ENCODE results near the gene SEC24D.

The SEC24D gene

GRCh38 chr4:118839221-118839927, 3.4 kb upstream of the SEC24D start:
- DNase-seq: no peak

GRCh38 chr4:118837121-118837507, 1.2 kb upstream of the SEC24D start:
- DNase-seq: no peak

- peak; percentile 36 for DNase-seq
Observed at GRCh38 chr4:118836301-118837120, 585 bp upstream of the SEC24D start.

- DNase-seq: peak; percentile 2
Observed at GRCh38 chr4:118834960-118835569, 861 bp downstream of the SEC24D start.

- DNase-seq: no peak
Observed at GRCh38 chr4:118834070-118834469, 1.9 kb downstream of the SEC24D start.

GRCh38 chr4:118833192-118833820, 2.6 kb downstream of the SEC24D start:
- DNase-seq: no peak

- DNase-seq: no peak
Observed at GRCh38 chr4:118829107-118829506, 6.8 kb downstream of the SEC24D start.

- DNase-seq: no peak
Observed at GRCh38 chr4:118826723-118827444, 9.0 kb downstream of the SEC24D start.

GRCh38 chr4:118825799-118826198, 10.1 kb downstream of the SEC24D start:
- no peak for DNase-seq

GRCh38 chr4:118824141-118824540, 11.8 kb downstream of the SEC24D start:
- DNase-seq: no peak

- no peak for DNase-seq
Observed at GRCh38 chr4:118823471-118823870, 12.5 kb downstream of the SEC24D start.

- DNase-seq: no peak
Observed at GRCh38 chr4:118821590-118822293, 14.2 kb downstream of the SEC24D start.

- DNase-seq: no peak
Observed at GRCh38 chr4:118817178-118817930, 18.6 kb downstream of the SEC24D start.

- DNase-seq: no peak
Observed at GRCh38 chr4:118816538-118817177, 19.3 kb downstream of the SEC24D start.

GRCh38 chr4:118814891-118815290, 21.0 kb downstream of the SEC24D start:
- no peak for DNase-seq

- no peak for DNase-seq
Observed at GRCh38 chr4:118814058-118814457, 21.9 kb downstream of the SEC24D start.

- no peak for DNase-seq
Observed at GRCh38 chr4:118813561-118813960, 22.4 kb downstream of the SEC24D start.

- no peak for DNase-seq
Observed at GRCh38 chr4:118811832-118812231, 24.1 kb downstream of the SEC24D start.

- DNase-seq: no peak
Observed at GRCh38 chr4:118810991-118811764, 24.7 kb downstream of the SEC24D start.

GRCh38 chr4:118807659-118808058, 28.3 kb downstream of the SEC24D start:
- no peak for DNase-seq

Data from effector CD8-positive, alpha-beta T cell (primary cell).